Measurements from ENCODE around the gene CMTR1. TPM values are rescaled to one million over a fixed set of nuclear protein-coding genes. Genes with fewer than 3 reads are reported as not detected.
"Not testable (repeated sequence)": the region's sequence is repeated elsewhere in the genome, so short reads cannot be mapped to it uniquely, and the experiment has no call there.

Gene CMTR1
- total RNA-seq, 5 donors from 2014 or later (not counting 1 experiment from before 2014, with no cell fraction given), result 62.5 to 82.7 (median 75.2) TPM

DNA sequence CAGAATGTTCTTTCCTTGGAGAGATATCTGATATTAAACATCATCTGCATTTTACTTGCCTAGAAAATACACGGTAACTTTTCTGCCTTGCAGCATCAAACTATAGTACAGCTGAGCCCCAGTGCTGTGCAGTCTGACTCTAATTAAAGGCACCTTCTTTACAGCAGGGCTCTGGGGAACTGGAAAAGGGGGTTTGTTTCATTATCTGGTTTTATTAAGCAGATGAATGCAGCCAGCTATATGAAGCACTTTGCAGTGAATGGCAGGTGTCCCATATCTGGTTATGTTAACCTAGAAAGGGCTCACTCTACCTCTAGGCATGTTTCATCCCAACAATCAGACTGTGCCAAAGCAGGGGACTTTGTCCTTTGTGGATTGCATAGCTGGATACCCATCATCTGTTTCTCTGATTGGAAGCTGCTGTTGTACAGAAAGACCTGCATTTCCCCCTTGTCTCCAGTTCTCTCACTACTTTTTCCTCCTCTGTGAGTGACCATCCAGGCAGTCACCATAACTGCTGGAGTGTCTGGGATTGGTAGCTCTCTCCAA, 39.6 kb upstream of the CMTR1 start:
- ATAC-seq (replicated peaks in 1 of 4) (no peak), DNase-seq (no peak)
- ChIA-PET CTCF (interaction anchor here in 1 of 2 donors (0.6 kb wide), 1 partner anchor 266 kb away, joined by 6 read pairs; no protein-coding TSS in a partner anchor), POLR2A (no interaction called here)
- no CpG with 5 or more reads among the region's 1 CpG for WGBS (ENCODE audit: insufficient coverage)
- H3K36me3 Mint-ChIP-seq, result peaks cover 10% of the 10 kb centered on the region
- Histone ChIP-seq H3K36me3 (ENCODE audit: control insufficient read depth in 2 of 2, extremely low read depth in 1 of 2, insufficient read depth in 1 of 2, low read length in 1 of 2) (peaks cover 0 to 29% of the 10 kb centered on the region in 2 donors), H3K27me3 (replicated peaks in 1 of 2; ENCODE audit: control insufficient read depth in 2 of 2, extremely low read depth in 1 of 2, insufficient read depth in 2 of 2, low read length in 1 of 2) (no peaks in the 10 kb centered on the region), H3K4me3 (ENCODE audit: control insufficient read depth in 1 of 2, extremely low read depth in 1 of 2, low read length in 1 of 2) (no peak overlapping the region), H3K9me3 (no peaks in the 10 kb centered on the region), H3K27ac (ENCODE audit: low read length) (no peak overlapping the region), H3K4me1 (ENCODE audit: control insufficient read depth in 1 of 2, extremely low read depth in 1 of 2, insufficient read depth in 2 of 2, low read length in 2 of 2) (no peaks in the 10 kb centered on the region)
- H3K4me1 Mint-ChIP-seq, result peaks cover 0 to 5% (median 0%) of the 10 kb centered on the region in 3 donors
- no peaks in the 10 kb centered on the region for H3K27me3 Mint-ChIP-seq
- H3K4me3 Mint-ChIP-seq, result no peak overlapping the region
- H3K27ac Mint-ChIP-seq, result no peak overlapping the region
- no peaks in the 10 kb centered on the region for H3K9me3 Mint-ChIP-seq

GRCh38 chr6:37396571-37397180, 36.3 kb upstream of the CMTR1 start:
- Histone ChIP-seq H3K27me3 (replicated peaks in 1 of 2; ENCODE audit: control insufficient read depth in 2 of 2, extremely low read depth in 1 of 2, insufficient read depth in 2 of 2, low read length in 1 of 2) (no peaks in the 10 kb centered on the region), H3K4me3 (ENCODE audit: control insufficient read depth in 1 of 2, extremely low read depth in 1 of 2, low read length in 1 of 2) (no peak overlapping the region), H3K9me3 (no peaks in the 10 kb centered on the region), H3K4me1 (ENCODE audit: control insufficient read depth in 1 of 2, extremely low read depth in 1 of 2, insufficient read depth in 2 of 2, low read length in 2 of 2) (no peaks in the 10 kb centered on the region), H3K27ac (ENCODE audit: low read length) (no peak overlapping the region), H3K36me3 (ENCODE audit: control insufficient read depth in 2 of 2, extremely low read depth in 1 of 2, insufficient read depth in 1 of 2, low read length in 1 of 2) (peaks cover 0 to 7% of the 10 kb centered on the region in 2 donors)
- Mint-ChIP-seq H3K4me1 (no peaks in the 10 kb centered on the region), H3K36me3 (peaks cover 3% of the 10 kb centered on the region), H3K27ac (no peak overlapping the region), H3K27me3 (peaks cover 0 to 4% of the 10 kb centered on the region in 2 donors), H3K9me3 (no peaks in the 10 kb centered on the region), H3K4me3 (no peak overlapping the region)
- ChIA-PET POLR2A (no interaction called here), CTCF (interaction anchor here in 1 of 2 donors (0.7 kb wide), 1 partner anchor 14 kb away, joined by 3 read pairs; no protein-coding TSS in a partner anchor)
- DNase-seq (no peak), ATAC-seq (replicated peaks in 1 of 4) (no peak)
- WGBS (ENCODE audit: insufficient coverage), result 89% methylated on average over 1 of the region's 4 CpGs

GRCh38 chr6:37399131-37399530, 33.9 kb upstream of the CMTR1 start:
- POLR2A ChIA-PET, result interaction anchor here in 1 of 2 donors (0.6 kb wide), 1 partner anchor 56 kb away, joined by 4 read pairs; no protein-coding TSS in a partner anchor
- Histone ChIP-seq H3K9me3 (no peaks in the 10 kb centered on the region), H3K27me3 (replicated peaks in 1 of 2; ENCODE audit: control insufficient read depth in 2 of 2, extremely low read depth in 1 of 2, insufficient read depth in 2 of 2, low read length in 1 of 2) (no peaks in the 10 kb centered on the region), H3K36me3 (ENCODE audit: control insufficient read depth in 2 of 2, extremely low read depth in 1 of 2, insufficient read depth in 1 of 2, low read length in 1 of 2) (no peaks in the 10 kb centered on the region), H3K27ac (ENCODE audit: low read length) (no peak overlapping the region), H3K4me1 (ENCODE audit: control insufficient read depth in 1 of 2, extremely low read depth in 1 of 2, insufficient read depth in 2 of 2, low read length in 2 of 2) (no peaks in the 10 kb centered on the region), H3K4me3 (ENCODE audit: control insufficient read depth in 1 of 2, extremely low read depth in 1 of 2, low read length in 1 of 2) (no peak overlapping the region)
- DNase-seq (no peak), ATAC-seq (replicated peaks in 1 of 4) (no peak)
- Mint-ChIP-seq H3K27ac (no peak overlapping the region), H3K27me3 (peaks cover 0 to 4% of the 10 kb centered on the region in 2 donors), H3K4me3 (no peak overlapping the region), H3K36me3 (peaks cover 3% of the 10 kb centered on the region), H3K4me1 (no peaks in the 10 kb centered on the region), H3K9me3 (no peaks in the 10 kb centered on the region)
- CTCF ChIA-PET, result interaction anchor here in 1 of 2 donors (0.6 kb wide), 1 partner anchor 789 kb away, joined by 5 read pairs; no protein-coding TSS in a partner anchor

GRCh38 chr6:37399795-37400490, 33.1 kb upstream of the CMTR1 start:
- Mint-ChIP-seq H3K36me3 (no peaks in the 10 kb centered on the region), H3K9me3 (no peaks in the 10 kb centered on the region), H3K4me3 (no peak overlapping the region), H3K27me3 (peaks cover 0 to 4% of the 10 kb centered on the region in 2 donors), H3K27ac (no peak overlapping the region), H3K4me1 (no peaks in the 10 kb centered on the region)
- POLR2A ChIA-PET, result interaction anchor here in 1 of 2 donors (0.6 kb wide), 1 partner anchor 57 kb away, joined by 4 read pairs; no protein-coding TSS in a partner anchor
- H3K9me3 ChIP-seq, result no peaks in the 10 kb centered on the region
- no peak overlapping the region for H3K4me3 ChIP-seq (ENCODE audit: control insufficient read depth in 1 of 2, extremely low read depth in 1 of 2, low read length in 1 of 2)
- CTCF ChIA-PET, result interaction anchor here (0.6 kb wide), 2 partner anchors 790 to 1404 kb away, joined by 3 to 5 read pairs; no protein-coding TSS in a partner anchor
- no peak overlapping the region for H3K27ac ChIP-seq (ENCODE audit: low read length)
- ATAC-seq (replicated peaks in 1 of 4) (no peak), DNase-seq (no peak)
- no peaks in the 10 kb centered on the region for H3K36me3 ChIP-seq (ENCODE audit: control insufficient read depth in 2 of 2, extremely low read depth in 1 of 2, insufficient read depth in 1 of 2, low read length in 1 of 2)
- peaks cover 0 to 2% of the 10 kb centered on the region in 2 experiments for H3K27me3 ChIP-seq (replicated peaks in 1 of 2; ENCODE audit: control insufficient read depth in 2 of 2, extremely low read depth in 1 of 2, insufficient read depth in 2 of 2, low read length in 1 of 2)
- H3K4me1 ChIP-seq (ENCODE audit: control insufficient read depth in 1 of 2, extremely low read depth in 1 of 2, insufficient read depth in 2 of 2, low read length in 2 of 2), result no peaks in the 10 kb centered on the region
- 0% methylated on average over 1 of the region's 4 CpGs for WGBS (ENCODE audit: insufficient coverage)

DNA sequence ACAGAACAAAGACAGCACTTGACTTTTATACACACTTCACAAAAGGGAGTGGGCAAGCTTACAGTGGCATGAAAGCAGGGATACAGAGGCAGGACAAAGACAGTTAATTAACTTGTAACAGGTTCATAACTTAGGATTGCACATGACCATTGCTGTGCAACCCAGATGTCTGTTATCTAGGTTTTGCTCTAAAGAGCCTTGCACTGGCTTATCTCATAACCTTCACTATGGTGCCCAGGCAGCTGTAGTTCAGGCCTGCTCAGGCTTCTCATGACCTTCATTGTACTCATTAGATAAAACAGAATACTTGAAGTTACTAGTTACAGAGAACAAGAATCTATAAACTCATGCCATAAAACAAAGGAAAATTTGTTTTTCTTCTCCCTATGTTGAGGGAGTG, 31.4 kb upstream of the CMTR1 start:
- H3K36me3 Mint-ChIP-seq; H3K27ac ChIP-seq (ENCODE audit: low read length); H3K9me3 ChIP-seq; H3K4me1 ChIP-seq (ENCODE audit: control insufficient read depth in 1 of 2, extremely low read depth in 1 of 2, insufficient read depth in 2 of 2, low read length in 2 of 2); CTCF ChIA-PET; H3K4me3 ChIP-seq (ENCODE audit: control insufficient read depth in 1 of 2, extremely low read depth in 1 of 2, low read length in 1 of 2); H3K9me3 Mint-ChIP-seq; H3K27me3 ChIP-seq (replicated peaks in 1 of 2; ENCODE audit: control insufficient read depth in 2 of 2, extremely low read depth in 1 of 2, insufficient read depth in 2 of 2, low read length in 1 of 2); ATAC-seq (replicated peaks in 1 of 4); H3K4me3 Mint-ChIP-seq; H3K4me1 Mint-ChIP-seq; H3K27ac Mint-ChIP-seq; H3K27me3 Mint-ChIP-seq; H3K36me3 ChIP-seq (ENCODE audit: control insufficient read depth in 2 of 2, extremely low read depth in 1 of 2, insufficient read depth in 1 of 2, low read length in 1 of 2); DNase-seq; POLR2A ChIA-PET: not testable (repeated sequence)

DNA sequence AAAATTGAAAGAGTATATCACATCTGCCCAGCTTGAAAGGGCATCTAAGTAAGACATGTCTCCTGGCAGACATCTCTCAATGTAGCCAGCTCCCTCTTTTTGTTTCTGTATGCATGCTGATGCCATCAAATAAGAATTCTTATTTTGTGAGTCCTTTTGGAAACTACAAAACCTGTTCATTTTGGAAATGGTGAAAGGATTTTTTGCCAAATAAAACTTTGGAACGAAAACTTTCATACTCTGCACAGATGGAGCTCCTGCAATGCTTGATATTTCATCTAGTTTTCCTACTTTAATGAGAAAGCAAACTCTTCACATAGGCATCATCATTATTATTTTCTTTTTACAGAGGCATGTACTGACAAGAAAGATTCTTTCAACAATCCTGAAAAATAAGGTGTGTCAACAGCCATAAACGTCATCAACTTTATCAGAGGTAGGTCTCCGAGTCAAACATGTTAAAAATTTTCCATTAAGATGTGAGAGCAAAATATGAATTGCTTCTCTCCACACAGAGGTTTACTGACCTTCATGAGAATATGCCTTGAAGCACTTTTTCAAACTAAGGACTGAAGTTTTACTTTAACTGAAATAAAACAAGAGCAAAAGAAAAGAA, 26.2 kb upstream of the CMTR1 start:
- no peak for DNase-seq

More for the DNA sequence above, 26.2 kb upstream of the CMTR1 start:
- POLR2A ChIA-PET, result no interaction called here
- H3K27ac Mint-ChIP-seq, result no peak overlapping the region
- no peaks in the 10 kb centered on the region for H3K4me1 ChIP-seq (ENCODE audit: control insufficient read depth in 1 of 2, extremely low read depth in 1 of 2, insufficient read depth in 2 of 2, low read length in 2 of 2)
- H3K4me1 Mint-ChIP-seq, result no peaks in the 10 kb centered on the region
- no peaks in the 10 kb centered on the region for H3K9me3 ChIP-seq
- H3K9me3 Mint-ChIP-seq, result no peaks in the 10 kb centered on the region
- H3K4me3 ChIP-seq (ENCODE audit: control insufficient read depth in 1 of 2, extremely low read depth in 1 of 2, low read length in 1 of 2), result no peak overlapping the region
- no CpG with 5 or more reads among the region's 3 CpGs for WGBS (ENCODE audit: insufficient coverage)
- no peak for ATAC-seq (replicated peaks in 1 of 4)
- H3K27me3 Mint-ChIP-seq, result no peaks in the 10 kb centered on the region
- H3K36me3 ChIP-seq (ENCODE audit: control insufficient read depth in 2 of 2, extremely low read depth in 1 of 2, insufficient read depth in 1 of 2, low read length in 1 of 2), result no peaks in the 10 kb centered on the region
- peaks cover 0 to 2% of the 10 kb centered on the region in 2 experiments for H3K27me3 ChIP-seq (replicated peaks in 1 of 2; ENCODE audit: control insufficient read depth in 2 of 2, extremely low read depth in 1 of 2, insufficient read depth in 2 of 2, low read length in 1 of 2)
- no peak overlapping the region for H3K4me3 Mint-ChIP-seq
- CTCF ChIA-PET, result no interaction called here
- H3K36me3 Mint-ChIP-seq, result no peaks in the 10 kb centered on the region
- H3K27ac ChIP-seq (ENCODE audit: low read length), result no peak overlapping the region
